ENCODE measurements around the gene SLC38A1.
"Not testable (repeated sequence)": the region's sequence is repeated elsewhere in the genome, so short reads cannot be mapped to it uniquely, and the experiment has no call there.

Gene SLC38A1

DNA sequence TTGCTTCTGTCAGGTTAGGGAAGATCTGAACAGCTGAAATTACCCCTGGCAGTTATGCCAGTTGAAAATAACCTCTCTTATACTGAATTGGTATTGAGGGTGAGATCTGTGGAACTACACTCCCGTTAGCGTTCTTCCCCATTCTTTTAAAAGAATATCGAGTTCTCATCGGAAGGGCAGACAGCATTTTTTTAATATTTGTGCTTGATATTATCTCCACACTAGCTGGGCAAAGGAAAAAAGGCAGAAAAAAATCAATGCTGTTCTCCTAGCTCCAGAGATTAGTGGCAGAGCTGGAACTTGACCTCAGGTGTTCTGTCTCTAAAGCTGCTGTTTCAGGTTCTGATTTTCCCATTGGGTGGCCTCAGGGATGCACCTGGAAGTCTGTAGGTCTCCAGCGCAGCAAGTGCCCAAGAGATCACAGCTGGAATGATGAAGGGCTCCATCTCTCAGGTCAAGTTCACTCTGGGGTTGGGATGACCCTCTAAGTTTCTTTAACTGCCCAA is 67.5 kb downstream of the SLC38A1 start:
- DNase-seq: no peak

DNA sequence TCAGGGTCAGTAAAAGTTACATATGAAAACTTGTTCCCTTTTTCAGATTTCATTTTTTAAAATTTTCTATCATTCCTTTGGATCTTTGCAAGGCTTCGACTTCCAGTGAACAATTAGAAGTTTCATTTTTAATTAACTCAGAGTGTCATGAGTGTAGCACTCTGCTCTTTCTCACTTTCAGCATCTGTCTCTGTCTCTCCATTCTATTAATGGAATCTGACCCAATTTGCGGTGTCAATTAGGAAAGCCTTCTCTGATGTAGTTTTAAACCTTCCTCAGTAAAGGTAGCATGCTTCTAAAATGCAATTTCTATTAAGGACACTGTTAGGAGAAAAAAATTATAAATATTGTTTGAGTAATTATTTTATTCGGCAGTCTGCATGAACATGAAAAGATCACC is 68.3 kb downstream of the SLC38A1 start:
- no peak for DNase-seq

DNA sequence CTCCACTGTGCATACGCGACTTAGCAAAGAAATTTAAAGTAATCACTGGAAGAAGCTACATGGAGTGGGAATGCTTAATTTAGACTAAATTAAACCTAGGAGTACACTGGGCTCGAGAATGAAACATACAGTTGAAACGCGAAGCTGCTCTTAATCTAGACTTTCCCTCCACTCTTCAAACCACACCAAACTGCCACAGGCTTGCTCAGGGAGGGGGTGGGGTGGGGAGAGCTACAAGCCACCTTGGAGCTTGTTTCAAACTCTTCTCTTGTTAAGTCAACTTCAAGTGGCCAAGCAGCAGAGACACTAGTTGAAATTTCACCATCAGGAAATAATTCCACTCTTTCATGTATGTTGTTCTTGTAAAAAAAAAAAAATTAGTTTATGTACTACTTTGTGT is 69.9 kb downstream of the SLC38A1 start:
- DNase-seq: no peak

DNA sequence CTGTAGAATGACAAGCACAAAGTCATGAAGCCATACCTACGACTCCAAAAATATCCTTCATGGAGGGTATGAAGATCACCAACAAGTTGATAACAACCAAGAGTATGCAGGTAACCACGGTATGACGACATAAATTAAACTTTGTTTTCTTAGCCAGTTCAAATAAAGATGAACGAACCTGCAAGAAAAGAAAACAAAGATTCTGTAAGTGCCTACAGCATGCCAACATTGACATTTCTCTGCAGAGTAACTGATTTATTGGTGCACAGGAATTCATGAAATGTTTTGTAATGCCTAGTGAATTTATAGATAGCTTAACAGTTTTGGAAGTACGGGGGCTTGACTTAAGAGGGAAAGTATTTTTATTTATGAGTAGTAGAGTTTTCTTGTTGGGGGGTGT is 71.0 kb downstream of the SLC38A1 start:
- DNase-seq: no peak

DNA sequence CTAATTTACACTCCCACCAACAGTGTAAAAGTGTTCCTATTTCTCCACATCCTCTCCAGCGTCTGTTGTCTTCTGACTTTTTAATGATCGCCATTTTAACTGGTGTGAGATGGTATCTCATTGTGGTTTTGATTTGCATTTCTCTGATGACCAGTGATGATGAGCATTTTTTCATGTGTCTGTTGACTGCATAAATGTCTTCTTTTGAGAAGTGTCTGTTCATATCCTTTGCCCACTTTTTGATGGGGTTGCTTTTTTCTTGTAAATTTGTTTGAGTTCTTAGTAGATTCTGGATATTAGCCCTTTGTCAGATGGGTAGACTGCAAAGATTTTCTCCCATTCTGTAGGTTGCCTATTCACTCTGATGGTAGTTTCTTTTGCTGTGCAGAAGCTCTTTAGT is 78.3 kb downstream of the SLC38A1 start:
- not testable (repeated sequence) for DNase-seq

DNA sequence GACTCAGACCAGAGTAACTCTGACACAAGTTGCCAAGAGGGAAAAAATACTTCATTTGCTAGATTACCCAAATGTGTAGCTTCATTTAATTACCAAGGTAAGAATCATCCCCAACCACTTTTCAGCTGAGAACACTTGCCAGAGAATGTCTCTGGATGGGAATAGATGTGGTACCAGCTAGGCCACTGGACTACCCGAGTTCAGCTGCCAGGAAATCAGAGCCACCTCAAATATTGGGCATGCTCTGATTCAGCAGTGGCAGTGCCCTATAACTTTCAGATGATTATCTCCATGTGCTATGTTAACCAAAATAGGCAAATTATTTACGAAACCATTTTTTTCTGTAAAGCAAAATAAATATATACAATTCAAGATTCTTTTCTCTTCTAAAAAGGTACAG is 80.7 kb downstream of the SLC38A1 start:
- no peak for DNase-seq

DNA sequence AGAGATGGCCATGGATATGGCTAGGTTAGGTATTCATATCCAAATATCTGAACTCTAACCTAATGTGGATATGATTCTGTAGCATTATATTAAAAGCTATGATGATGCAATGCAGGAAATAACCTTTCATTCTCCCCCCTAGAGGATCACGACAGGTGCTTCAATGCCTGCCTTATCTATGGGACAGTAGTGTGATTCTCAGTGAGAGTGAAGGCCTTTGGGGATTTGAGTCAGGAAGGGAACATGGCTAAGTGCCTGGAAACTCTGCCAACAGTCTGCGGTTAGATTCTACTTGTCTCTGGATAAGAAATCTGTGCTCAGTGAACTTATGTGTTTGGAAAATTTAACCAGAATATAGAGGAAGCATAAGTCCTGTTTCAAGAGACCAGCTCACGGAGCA is 81.8 kb downstream of the SLC38A1 start:
- DNase-seq: no peak

DNA sequence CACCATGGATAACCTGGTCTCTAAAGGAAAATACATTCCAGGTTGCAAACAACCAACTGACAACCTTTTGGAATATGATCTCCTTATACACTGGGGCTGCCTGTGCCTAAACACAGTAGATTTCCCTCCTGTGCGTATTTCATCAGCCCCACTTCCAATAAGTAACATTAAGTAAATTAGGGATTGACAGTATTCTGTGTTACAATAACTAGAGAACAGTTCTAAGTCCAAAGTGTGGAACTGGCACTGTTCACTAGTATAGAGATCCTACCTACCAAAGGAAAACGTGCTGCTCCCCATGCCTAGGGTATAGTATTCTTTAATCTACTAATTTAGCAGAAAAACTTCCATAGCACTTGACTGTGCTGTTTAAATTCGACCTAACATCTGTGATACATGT is 82.8 kb downstream of the SLC38A1 start:
- DNase-seq: no peak

DNA sequence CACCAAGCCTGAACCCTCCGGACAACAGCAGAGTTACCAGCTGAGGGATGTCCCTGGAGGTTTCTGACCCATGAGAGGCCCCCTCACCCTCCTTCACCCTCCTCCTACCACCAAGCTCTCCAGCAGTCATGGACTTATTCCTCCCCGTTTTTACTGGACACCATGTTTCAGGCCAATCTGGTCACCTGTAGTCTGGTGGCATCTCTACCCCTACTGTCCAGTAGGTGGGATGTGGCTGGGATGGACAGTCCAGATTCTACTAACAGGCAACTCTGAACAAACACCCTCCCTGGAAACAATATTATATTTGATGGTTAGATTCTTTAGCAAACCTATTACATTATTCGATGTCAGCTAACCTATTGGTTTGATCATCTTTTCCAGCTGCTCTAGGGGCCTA is 83.2 kb downstream of the SLC38A1 start:
- no peak for DNase-seq

DNA sequence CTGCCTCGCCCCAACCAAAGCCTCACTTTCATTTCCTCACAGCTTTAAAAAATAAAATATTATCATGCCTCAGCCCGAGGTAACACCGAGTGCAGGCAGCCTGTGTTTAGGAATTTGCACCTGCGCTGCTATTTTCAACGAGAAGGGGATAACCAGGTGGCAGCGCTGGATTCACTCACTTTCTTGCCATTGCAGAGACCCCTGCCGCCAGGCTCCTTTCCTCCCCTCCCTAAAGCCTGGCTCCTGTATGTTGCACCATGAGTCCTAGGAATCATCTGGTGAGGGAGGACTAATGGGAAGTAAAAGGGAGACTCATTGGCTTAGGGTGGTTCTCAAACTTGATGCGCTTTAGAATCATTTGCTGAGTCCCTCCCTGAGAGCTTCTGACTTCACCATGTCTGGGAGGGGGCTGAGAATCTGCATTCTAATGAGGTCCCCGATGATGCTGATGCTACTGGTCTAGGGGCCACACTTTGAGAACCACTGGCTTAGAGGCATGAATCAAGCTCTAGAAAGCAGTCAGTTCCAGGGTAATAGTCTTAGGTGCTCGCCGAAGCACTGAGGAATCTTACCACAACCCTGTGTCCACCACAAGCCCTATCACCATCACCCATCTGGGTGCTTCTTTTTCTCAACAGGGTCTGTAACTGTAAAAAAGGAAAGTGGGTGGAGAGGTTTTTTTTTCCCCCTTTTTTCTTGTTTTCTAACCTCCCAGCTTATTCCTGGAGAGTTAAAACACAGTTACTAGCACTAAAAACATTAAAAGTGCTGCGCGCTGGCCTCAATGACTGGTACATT is 83.8 kb downstream of the SLC38A1 start:
- DNase-seq: no peak

DNA sequence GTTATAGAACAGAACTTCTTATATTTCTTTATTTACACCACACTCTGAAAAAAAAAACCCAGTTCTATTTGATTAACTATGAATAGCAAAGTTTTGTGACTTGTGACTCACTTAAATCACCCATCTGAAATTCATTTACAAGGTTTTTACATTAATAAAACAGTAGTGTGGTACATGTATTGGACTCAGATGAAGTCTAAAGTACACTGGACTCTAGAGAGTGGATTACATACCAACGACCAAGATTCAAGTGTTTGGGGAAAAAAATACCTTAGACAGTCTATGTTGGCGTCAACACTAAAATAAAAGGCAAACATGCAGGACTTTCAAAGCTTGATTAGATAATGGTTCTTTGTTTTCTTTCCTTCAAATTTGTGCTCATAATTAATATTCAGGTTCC is 85.7 kb downstream of the SLC38A1 start:
- DNase-seq: no peak

DNA sequence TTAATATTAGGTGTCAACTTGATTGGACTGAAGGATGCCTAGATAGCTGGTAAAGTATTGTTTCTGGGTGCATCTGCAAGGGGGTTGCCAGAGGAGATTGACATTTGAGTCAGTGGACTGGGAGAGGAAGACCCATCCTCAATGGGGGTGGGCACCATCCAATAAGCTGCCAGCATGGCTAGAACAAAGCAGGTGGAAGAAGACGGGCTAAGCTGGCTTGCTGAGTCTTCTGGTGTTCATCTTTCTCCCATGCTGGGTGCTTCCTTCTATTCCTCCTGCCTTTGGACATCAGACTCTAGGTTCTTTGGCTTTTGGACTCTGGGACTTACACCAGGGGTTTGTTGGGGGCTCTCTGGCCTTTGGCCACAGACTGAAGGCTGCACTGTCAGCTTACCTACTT is 87.4 kb downstream of the SLC38A1 start:
- no peak for DNase-seq

DNA sequence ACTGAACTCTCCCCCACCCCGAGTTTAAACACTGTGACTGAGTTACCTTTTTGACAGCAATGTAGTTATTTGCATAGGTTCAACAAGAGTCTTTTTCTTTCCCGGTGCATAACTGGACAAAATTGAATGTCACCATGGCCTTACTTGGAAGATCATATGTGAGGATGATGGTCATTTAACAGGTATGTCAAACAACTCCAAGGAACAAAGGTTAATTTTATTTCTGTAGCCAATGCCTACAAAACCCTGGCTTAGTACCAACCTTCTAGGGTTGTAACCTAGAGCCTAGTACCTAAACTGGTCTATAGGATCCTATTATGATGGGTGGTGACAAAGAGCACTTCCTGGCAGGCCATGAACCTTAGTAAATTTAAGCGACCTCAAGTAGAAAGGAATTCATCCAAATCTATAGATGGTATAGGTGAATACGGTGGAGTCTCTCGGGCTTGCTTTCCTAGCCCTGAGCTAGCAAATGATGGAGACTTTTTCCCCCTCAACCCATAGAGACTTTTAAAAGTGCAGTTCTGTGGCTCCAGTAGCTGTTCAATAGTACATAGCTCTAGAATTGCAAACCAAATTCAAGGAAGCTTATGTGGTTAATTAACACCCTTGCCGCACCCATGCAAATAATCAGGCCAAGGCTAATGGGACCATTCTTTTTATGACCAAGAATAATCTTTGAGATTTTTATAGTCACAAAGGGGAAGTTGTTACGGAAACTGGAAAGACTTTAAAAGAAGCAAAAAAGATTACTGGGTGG is 89.0 kb downstream of the SLC38A1 start:
- no peak for DNase-seq

DNA sequence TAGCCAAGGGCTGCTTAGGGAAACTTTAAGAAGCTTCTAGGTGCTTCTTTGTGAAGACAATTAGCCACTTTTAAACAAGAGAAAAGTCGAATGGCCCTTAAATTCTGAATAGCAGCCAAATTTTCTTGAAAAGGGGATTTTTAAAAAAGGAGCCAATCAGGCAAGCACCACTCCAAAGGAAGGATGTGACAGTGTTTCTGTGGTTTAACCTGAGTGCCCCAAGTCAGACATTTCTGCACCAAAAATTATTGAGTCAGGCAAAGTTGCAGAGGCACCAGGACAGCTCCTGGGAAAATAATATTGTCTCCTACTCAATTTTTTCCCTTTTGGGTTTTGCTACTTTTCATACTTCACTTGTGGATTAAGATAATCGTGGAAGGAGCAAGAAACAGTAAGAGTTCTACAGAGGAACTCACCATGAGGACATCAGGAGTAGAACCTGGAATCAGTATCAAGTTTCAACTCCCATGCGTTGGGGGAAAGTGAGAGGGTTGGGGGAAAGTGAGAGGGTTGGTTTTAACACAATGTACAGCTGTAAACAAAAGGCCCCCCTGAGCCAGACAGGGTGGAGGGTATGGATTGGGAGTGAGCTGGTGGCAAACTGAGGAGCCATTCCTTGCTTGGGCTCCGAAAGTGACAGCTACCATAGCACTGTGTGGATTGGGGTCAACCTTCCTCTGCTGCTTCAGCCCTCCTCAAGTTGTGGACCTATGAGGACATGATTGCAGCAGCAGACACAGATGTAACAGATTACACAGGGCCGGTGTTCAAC is 90.8 kb downstream of the SLC38A1 start:
- DNase-seq: no peak

DNA sequence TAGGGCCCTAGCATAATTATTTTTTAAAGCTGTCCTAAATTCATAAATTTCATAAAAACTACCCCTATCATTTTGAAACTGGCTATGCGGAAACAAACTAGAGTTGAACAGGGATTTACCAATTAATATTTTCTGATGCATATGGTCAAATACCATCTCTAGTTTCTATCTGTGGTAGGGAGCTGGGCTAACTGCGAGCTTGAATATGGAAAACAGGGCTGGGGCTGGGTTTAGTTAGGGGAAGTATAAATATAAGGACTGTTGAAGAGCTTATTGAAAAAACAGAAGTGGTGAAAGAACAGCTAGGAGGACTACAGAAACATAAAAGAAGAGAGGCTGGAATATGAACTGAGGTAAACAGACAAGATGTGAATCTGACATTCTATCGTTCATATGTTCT is 91.8 kb downstream of the SLC38A1 start:
- DNase-seq: no peak

DNA sequence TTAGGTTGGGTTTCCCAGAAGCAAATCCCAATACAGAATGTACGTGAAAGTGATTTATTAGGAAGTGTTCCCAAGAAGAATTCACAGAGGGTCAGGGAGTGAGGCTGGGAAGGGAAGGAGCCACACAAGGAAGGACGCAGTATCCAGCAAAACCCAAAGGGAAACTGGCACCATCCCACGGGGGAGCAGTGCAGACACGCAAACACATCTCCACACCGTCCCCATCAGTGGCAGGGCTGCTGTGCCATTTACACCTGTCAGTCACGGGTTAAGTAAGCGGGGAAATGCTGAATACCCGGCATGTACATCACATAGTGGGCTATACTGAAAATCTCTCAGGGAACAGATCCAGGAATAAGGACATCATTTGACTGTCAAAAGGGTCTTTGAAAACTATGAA is 93.9 kb downstream of the SLC38A1 start:
- no peak for DNase-seq

DNA sequence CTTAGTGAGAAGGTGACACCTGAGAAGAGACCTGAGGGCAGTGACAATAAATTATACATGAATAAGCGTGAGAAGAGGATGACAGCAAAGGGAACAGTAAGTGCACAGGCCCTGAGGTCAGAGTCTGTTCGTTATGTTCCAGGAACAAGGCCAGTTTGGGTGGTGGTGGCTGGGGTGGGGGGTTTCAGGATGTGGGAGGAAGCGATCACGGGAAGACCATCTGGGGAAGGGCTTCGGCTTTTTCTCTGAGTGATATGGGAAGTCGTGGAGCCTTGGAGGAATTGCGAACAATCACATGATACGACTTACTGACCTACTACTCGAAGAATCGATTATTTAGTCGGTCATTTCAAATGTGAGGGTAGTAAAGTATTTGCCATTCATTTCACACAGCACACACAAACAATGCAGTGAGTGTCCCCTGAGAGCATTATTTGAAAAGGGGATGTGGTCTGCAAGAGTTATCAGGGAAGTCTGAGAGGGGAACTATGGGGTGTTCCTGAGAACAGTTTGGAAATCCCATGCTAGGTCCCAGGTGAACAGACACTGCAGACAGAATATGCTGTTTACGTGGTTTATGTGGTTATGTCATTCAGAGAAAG is 94.7 kb downstream of the SLC38A1 start:
- DNase-seq: no peak

DNA sequence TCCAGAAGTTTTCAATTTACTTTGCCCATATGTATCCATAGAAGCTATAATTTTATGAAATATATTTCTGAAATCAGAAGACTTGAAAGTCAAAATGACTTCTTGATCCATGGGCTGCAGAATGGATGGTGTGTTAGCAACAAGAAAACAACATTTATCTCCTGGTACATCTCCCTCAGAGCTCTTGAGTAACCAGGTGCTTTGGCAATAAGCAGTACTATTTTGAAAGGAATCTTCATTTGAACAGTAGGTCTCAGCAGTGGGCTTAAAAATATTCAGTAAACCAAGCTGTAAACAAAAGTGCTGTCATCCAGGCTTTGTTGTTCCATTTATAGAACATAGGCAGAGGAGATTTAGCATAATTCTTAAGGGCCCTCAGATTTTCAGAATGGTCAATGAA is 100.4 kb downstream of the SLC38A1 start:
- no peak for DNase-seq

DNA sequence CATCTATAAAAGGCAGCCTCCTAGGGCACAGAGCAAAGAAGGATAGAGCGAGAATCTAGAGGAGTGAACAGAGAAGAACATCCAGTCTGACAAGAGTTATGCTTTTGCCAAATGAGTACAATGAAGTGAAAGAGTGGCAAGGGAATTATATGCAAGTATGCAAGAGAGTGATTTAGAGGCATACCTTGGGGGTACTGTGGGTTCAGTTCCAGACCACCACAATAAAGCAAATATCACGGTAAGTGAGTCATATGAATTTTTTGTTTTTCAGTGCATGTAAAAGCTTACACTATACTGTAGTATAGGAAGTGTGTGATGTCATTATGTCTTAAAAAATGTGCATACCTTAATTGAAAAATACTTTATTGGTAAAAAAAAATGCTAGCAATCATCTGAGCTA is 101.4 kb downstream of the SLC38A1 start:
- no peak for DNase-seq

DNA sequence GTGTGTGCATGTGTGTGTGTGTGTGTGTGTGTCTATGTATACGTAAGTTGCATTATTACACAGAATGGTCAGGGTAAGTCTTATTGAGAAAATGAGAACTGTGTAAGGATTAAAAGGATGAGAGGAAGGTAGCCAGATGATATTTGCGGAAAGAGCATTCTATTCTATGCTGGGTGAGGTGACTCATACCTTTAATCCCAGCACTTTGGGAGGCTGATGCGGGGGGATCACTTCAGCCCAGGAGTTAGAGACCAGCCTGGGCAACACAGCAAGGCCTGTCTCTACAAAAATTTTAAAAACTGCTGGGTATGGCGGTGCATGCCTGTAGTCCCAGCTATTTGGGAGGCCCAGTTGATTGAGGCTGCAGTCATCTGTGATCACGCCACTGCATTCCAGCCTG is 103.7 kb downstream of the SLC38A1 start:
- no peak for DNase-seq

DNA sequence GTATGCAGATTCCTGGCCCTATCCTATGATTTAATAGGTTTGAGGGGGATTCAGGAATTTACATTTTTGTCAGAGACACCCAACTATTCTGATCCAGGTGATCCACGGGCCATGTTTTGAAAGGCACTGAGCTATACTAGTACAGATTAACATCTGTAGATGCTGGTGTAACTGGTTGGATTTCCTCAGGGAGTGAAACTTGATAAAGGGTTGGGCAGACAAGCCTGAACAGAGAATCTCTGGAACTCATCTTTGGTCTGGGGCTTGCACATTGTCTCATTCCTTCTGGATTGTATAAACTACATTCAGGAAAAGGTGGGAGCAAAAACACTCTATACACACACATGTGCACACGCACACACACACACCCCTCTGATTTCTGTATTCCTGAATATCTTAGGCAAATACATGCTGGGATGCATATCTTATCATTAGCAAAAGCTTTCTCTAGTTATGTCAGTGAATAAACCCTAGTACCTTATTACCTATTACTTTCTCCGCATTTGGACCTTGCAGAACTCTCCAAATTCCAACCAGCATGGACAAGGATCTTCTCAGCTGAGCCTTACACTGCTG is 104.6 kb downstream of the SLC38A1 start:
- DNase-seq: no peak

DNA sequence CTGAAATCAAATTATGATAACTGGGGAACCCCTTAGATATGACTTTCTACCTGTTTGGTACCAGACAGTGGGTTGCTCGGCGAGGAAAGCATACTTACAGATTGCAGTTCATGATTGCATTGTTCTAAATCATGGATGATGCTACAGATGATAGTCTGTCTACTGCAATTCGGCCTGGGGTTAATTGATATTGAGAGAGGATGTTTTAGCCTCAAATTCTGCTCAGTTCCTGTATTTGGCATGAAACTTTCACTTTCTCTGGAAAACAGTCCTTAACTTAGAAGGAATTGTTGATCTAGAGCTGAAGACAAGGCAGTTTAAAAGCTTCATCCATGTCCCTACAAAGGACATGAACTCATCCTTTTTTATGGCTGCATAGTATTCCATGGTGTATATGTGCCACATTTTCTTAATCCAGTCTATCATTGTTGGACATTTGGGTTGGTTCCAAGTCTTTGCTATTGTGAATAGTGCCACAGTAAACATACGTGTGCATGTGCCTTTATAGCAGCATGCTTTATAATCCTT is 106.2 kb downstream of the SLC38A1 start:
- DNase-seq: not testable (repeated sequence)

All from stimulated activated CD4-positive, alpha-beta T cell treated with anti-CD3 and anti-CD28 coated beads, Interleukin-1b, Interleukin-23, amount 100 ng/mL, for 48 hours (primary cell).